SU-DHL-6 (cell line): Measurements from ENCODE around the gene OSM.

Experiments
- EZH2phosphoT487 ChIP-seq: fragments of 200-600 bp; sonication (generic), shearing (Covaris generic); conservative IDR thresholded peaks from 2 replicates; pipeline ENCODE4 v1.6.1; 2018; ENCODE audit warnings: mild to moderate bottlenecking, antibody characterized with exemption, low read length, moderate library complexity, mixed read lengths
- TF ChIP-seq, protein P1 (sequence below): fragments of 200-600 bp; sonication (generic); IDR thresholded peaks from one replicate; pipeline ENCODE4 v1.5.1; 2017; ENCODE audit warnings: antibody characterized with exemption, mild to moderate bottlenecking, low read length, moderate library complexity; ENCODE audit not compliant: insufficient read depth, poor library complexity, severe bottlenecking

DNA sequence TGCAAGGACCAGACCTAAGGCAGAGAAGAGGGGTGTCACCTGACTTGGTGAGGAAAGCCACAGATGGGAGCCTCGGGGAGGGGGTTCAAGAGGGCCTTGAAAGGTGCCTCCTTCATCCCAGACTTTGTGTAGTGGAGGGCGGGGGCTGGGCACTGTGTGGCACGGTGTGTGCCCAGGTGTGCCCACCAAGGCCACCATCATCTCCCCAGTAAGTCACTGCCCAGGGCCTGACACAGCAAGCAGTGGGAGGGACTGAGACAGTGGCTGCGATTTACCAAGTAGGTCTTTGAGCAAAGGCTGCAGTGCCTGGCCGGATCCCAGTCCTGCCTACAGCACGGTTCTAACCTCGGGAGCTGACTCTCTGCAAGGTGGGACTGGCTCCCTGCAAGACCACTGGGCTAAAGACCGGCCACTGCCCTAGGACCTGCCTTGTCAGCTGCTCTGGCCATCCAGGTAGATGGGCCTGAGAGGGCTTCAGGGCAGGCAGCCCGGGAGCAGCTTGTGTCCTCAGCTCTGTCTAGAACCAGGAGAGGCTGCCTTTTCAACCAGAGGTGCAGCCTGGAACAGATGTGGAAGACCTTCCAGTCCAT, 1.4 kb downstream of the OSM start:
- TF ChIP-seq, protein P1, sequence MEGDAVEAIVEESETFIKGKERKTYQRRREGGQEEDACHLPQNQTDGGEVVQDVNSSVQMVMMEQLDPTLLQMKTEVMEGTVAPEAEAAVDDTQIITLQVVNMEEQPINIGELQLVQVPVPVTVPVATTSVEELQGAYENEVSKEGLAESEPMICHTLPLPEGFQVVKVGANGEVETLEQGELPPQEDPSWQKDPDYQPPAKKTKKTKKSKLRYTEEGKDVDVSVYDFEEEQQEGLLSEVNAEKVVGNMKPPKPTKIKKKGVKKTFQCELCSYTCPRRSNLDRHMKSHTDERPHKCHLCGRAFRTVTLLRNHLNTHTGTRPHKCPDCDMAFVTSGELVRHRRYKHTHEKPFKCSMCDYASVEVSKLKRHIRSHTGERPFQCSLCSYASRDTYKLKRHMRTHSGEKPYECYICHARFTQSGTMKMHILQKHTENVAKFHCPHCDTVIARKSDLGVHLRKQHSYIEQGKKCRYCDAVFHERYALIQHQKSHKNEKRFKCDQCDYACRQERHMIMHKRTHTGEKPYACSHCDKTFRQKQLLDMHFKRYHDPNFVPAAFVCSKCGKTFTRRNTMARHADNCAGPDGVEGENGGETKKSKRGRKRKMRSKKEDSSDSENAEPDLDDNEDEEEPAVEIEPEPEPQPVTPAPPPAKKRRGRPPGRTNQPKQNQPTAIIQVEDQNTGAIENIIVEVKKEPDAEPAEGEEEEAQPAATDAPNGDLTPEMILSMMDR = no peak
- no peak for TF ChIP-seq EZH2phosphoT487
